ENCODE data around the gene DCTPP1. TPM values are rescaled to one million over a fixed set of nuclear protein-coding genes. Genes with fewer than 3 reads are reported as not detected.

The DCTPP1 gene
- total and polyA plus RNA-seq, 2 donors from 2014 or later, result 39.1 to 64.7 TPM

DNA sequence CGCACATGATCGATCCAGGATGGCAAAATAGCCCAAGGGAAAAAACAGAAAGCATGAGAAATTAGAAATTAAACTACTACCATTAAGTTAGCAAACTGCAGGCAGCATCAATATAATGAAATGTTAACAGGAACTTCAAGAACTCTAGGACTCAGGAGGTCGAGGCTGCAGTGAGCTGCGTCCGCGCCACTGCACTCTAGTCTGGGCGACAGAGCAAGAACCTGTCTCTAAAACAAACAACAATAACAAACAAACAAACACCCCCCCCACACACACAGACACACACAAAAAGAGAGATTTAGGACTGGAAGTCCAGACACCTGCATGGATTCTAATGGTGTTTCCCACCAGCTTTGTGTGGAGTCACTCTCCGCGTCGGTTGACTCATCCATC, 16.4 kb upstream of the DCTPP1 start:
- intact Hi-C loops (cut with DNase I), result no loop called here
- DNase-seq (peak in 1 of 5 donors; percentile 45), FAIRE-seq (no peak)

GRCh38 chr16:30445408-30446202, 15.8 kb upstream of the DCTPP1 start, which contains the start of gene SEPHS2:
SEPHS2 (minus strand) TSS chr16:30445874; CDS start chr16:30445727, 147 bp downstream.
- peaks cover 3 to 13% (median 4%) of the 10 kb centered on the region in 3 donors for H3K36me3 ChIP-seq (ENCODE audit: control insufficient read depth in 2 of 3, insufficient read depth in 3 of 3, low read length in 3 of 3)
- peaks cover 0 to 12% (median 0%) of the 10 kb centered on the region in 3 donors for H3K9me3 ChIP-seq (ENCODE audit: control insufficient read depth in 2 of 3, insufficient read depth in 1 of 3, low read length in 3 of 3)
- DNase-seq (peak; percentile 98 to 99 (median 98)), FAIRE-seq (peak; percentile 29)
- no peaks in the 10 kb centered on the region for H3K27me3 ChIP-seq (ENCODE audit: control insufficient read depth, insufficient read depth, low read length)
- peak within 1 kb of the TSS; percentile 83 to 98 for H3K27ac ChIP-seq (ENCODE audit: low read depth in 2 of 2, low read length in 2 of 2)
- H3K4me1 ChIP-seq (ENCODE audit: control insufficient read depth in 2 of 3, insufficient read depth in 2 of 3, low read depth in 1 of 3, low read length in 3 of 3), result peaks cover 0 to 15% (median 8%) of the 10 kb centered on the region in 3 donors
- H3K9ac ChIP-seq (ENCODE audit: low read length in 3 of 3), result peak within 1 kb of the TSS; percentile 78 to 96 (median 86)
- intact Hi-C loops (cut with DNase I), result no loop called here
- TF ChIP-seq, protein P1, sequence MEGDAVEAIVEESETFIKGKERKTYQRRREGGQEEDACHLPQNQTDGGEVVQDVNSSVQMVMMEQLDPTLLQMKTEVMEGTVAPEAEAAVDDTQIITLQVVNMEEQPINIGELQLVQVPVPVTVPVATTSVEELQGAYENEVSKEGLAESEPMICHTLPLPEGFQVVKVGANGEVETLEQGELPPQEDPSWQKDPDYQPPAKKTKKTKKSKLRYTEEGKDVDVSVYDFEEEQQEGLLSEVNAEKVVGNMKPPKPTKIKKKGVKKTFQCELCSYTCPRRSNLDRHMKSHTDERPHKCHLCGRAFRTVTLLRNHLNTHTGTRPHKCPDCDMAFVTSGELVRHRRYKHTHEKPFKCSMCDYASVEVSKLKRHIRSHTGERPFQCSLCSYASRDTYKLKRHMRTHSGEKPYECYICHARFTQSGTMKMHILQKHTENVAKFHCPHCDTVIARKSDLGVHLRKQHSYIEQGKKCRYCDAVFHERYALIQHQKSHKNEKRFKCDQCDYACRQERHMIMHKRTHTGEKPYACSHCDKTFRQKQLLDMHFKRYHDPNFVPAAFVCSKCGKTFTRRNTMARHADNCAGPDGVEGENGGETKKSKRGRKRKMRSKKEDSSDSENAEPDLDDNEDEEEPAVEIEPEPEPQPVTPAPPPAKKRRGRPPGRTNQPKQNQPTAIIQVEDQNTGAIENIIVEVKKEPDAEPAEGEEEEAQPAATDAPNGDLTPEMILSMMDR (IDR thresholded peaks at IDR 0.05; ENCODE audit: borderline replicate concordance, extremely low read depth, insufficient read depth), result no peak
- peak within 1 kb of the TSS; percentile 88 to 100 (median 96) for H3K4me3 ChIP-seq (ENCODE audit: low read length in 3 of 3)

More for the DNA sequence above, 16.4 kb upstream of the DCTPP1 start:
- Histone ChIP-seq H3K36me3 (ENCODE audit: control insufficient read depth in 2 of 3, insufficient read depth in 3 of 3, low read length in 3 of 3) (peaks cover 3 to 13% (median 4%) of the 10 kb centered on the region in 3 donors), H3K4me3 (ENCODE audit: low read length in 3 of 3) (peak overlapping the region; percentile 18 to 100 (median 88)), H3K27ac (ENCODE audit: low read depth in 2 of 2, low read length in 2 of 2) (peak overlapping the region; percentile 83 to 98), H3K4me1 (ENCODE audit: control insufficient read depth in 2 of 3, insufficient read depth in 2 of 3, low read depth in 1 of 3, low read length in 3 of 3) (peaks cover 0 to 15% (median 8%) of the 10 kb centered on the region in 3 donors), H3K9ac (ENCODE audit: low read length in 3 of 3) (peak overlapping the region in 2 of 3 donors; percentile 60 to 96), H3K9me3 (ENCODE audit: control insufficient read depth in 2 of 3, insufficient read depth in 1 of 3, low read length in 3 of 3) (peaks cover 0 to 12% (median 0%) of the 10 kb centered on the region in 3 donors), H3K27me3 (ENCODE audit: control insufficient read depth, insufficient read depth, low read length) (no peaks in the 10 kb centered on the region)
- TF ChIP-seq, protein P1 (IDR thresholded peaks at IDR 0.05; ENCODE audit: borderline replicate concordance, extremely low read depth, insufficient read depth), result no peak

DNA sequence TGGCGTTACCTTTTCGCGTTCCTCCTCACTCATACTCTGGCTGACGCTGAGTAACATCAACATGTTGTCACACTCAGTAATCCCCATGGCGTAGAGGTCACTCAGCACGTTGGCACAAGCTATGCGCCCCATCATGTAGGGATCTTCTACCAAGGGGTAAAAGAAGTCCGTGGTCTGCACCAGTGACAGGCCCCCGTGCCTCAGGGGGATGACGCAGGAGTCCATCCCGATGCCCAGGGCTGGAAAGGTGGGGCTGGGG, 15.2 kb upstream of the DCTPP1 start:
- FAIRE-seq, result no peak
- Histone ChIP-seq H3K27ac (ENCODE audit: low read depth in 2 of 2, low read length in 2 of 2) (peak overlapping the region; percentile 83 to 98), H3K36me3 (ENCODE audit: control insufficient read depth in 2 of 3, insufficient read depth in 3 of 3, low read length in 3 of 3) (peaks cover 3 to 13% (median 4%) of the 10 kb centered on the region in 3 donors)

More for the DNA sequence above, 15.2 kb upstream of the DCTPP1 start:
- no peak for DNase-seq
- Histone ChIP-seq H3K4me1 (ENCODE audit: control insufficient read depth in 2 of 3, insufficient read depth in 2 of 3, low read depth in 1 of 3, low read length in 3 of 3) (peaks cover 0 to 15% (median 8%) of the 10 kb centered on the region in 3 donors), H3K4me3 (ENCODE audit: low read length in 3 of 3) (peak overlapping the region; percentile 88 to 100 (median 96)), H3K9me3 (ENCODE audit: control insufficient read depth in 2 of 3, insufficient read depth in 1 of 3, low read length in 3 of 3) (peaks cover 0 to 12% (median 0%) of the 10 kb centered on the region in 3 donors), H3K9ac (ENCODE audit: low read length in 3 of 3) (peak overlapping the region; percentile 78 to 96 (median 86)), H3K27me3 (ENCODE audit: control insufficient read depth, insufficient read depth, low read length) (no peaks in the 10 kb centered on the region)
- TF ChIP-seq, protein P1 (IDR thresholded peaks at IDR 0.05; ENCODE audit: borderline replicate concordance, extremely low read depth, insufficient read depth), result no peak
- intact Hi-C loops (cut with DNase I), result no loop called here

Measured in kidney (tissue), 14 donors.